Duodenal mucosa (tissue), 2 donors: ENCODE results near the gene PDE4B.

Source experiments
- H3K27ac ChIP-seq: one replicate; pipeline ENCODE4 v1.7.0; 2013; ENCODE audit warnings: low read depth, low read length
- H3K27me3 ChIP-seq, 2 donors: one replicate each; pipeline ENCODE4 v1.7.0; 2013; ENCODE audit warnings: low read length in 2 of 2, control low read depth in 1 of 2; ENCODE audit not compliant: insufficient read depth in 2 of 2, control insufficient read depth in 1 of 2
- H3K36me3 ChIP-seq, 2 donors: one replicate each; pipeline ENCODE4 v1.7.0; 2013; ENCODE audit warnings: low read length in 2 of 2, control low read depth in 1 of 2; ENCODE audit not compliant: insufficient read depth in 2 of 2, control insufficient read depth in 1 of 2
- H3K4me1 ChIP-seq, 2 donors: one replicate each; pipeline ENCODE4 v1.7.0; 2013; ENCODE audit warnings: low read length in 2 of 2, control low read depth in 1 of 2; ENCODE audit not compliant: insufficient read depth in 2 of 2, control insufficient read depth in 1 of 2
- H3K4me3 ChIP-seq, 2 donors: one replicate each; pipeline ENCODE4 v1.7.0; 2013; ENCODE audit warnings: low read length in 2 of 2, low read depth in 1 of 2
- H3K9ac ChIP-seq, 2 donors: one replicate each; pipeline ENCODE4 v1.7.0; 2013; ENCODE audit warnings: low read length in 2 of 2, low read depth in 1 of 2
- H3K9me3 ChIP-seq, 2 donors: one replicate each; pipeline ENCODE4 v1.7.0; 2013; ENCODE audit warnings: low read length in 2 of 2, control low read depth in 1 of 2; ENCODE audit not compliant: control insufficient read depth in 1 of 2

Gene PDE4B

DNA sequence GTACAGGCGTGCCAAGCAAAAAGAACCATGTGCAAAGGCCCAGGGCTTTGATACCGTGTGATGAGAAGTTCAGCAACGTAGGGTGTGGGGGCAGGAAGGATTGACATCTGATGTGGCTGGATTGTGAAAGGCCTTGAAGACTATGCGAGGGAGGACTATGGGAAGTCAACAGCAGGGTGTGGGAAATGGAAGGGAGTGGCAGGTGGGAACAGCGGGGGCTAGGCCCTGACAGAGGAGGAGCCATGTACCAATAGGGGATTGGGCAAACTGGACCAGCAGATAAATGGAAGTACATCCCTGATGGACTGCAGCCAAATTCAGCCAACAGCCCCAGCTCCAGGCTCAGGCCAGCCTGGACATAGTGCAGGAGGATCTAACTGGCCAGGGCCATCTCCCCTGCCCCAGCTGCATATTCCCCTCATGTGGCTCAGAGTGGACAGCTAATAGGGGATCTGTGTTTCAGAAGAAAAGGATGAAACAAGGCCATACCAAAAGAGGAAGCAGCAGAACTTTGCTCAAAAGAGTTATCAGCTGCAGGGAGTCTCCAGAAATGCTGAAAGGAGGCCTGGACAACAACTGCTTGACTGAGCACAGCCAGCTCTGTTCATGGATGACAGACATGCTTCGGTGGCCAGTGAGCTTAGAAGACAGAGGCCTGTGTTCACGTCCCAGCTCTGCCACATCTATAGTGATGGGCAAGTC is 601.0 kb downstream of the PDE4B start:
- H3K4me3 ChIP-seq: no peak overlapping the region
- H3K27me3 ChIP-seq: no peaks in the 10 kb centered on the region
- H3K9me3 ChIP-seq: no peaks in the 10 kb centered on the region
- no peak overlapping the region for H3K27ac ChIP-seq
- H3K36me3 ChIP-seq: no peaks in the 10 kb centered on the region
- H3K4me1 ChIP-seq: peaks cover 0 to 4% of the 10 kb centered on the region in 2 donors
- no peak overlapping the region for H3K9ac ChIP-seq

DNA sequence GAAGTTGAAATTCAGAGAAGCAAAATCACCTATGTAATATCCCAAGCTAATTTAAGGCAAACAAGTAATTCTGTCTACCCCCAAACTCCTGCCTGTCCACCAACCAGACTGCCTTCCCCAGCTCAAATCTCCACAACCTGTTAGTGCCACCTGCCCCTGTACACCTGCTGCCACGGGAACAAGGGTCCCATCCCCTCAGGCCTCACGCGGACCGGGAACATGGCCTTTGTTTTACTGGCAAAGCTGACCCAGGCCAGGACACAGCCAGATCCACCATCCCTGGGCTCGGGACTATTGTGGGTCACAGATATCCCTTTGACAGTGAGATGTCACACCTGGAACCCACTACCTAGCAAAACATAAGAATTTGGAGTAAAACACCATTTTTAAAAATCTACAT is 601.9 kb downstream of the PDE4B start:
- Histone ChIP-seq H3K36me3 (no peaks in the 10 kb centered on the region), H3K9ac (no peak overlapping the region), H3K27me3 (no peaks in the 10 kb centered on the region), H3K9me3 (no peaks in the 10 kb centered on the region), H3K27ac (no peak overlapping the region), H3K4me1 (peaks cover 0 to 4% of the 10 kb centered on the region in 2 donors), H3K4me3 (no peak overlapping the region)

DNA sequence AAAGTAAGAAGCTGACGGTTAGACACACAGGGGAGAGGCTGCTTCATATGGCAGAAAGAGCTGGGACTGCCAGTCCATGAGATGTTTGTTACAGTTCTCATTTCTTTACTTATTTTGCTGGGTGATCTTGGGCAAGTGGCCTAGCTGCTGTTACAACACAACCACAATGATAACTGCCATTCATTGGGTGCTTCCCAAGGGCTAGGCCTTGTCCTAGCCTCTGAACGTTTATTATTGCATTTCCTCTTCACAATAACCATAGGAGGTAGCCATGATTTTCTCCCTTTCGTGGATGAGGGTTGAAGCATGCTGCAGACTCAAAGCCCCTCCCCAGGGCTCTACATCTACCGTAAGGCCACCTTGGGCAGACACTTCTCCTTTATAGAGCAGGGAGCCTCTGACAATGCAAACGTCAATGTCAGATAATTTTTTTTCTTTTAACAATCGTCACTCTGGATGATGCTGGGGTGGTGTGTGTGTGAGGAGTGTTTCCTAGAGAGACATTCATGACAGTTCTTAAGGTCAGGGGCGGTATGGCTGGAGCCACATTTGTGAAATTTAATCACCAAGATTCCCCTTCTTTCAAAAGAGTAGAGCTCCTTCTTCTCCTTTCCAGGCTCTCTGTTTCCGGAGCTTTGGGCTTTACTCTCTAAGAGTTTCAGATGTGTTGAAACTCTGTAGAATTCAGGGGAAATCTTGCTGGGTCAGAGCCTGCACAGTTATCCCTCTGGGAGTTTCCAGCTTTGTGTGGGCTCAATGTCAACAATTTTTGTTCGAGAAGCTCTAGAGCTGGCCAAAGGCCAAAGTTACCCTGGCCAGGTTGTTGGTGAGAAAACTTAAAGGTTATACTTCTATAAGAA is 602.7 kb downstream of the PDE4B start:
- Histone ChIP-seq H3K36me3 (no peaks in the 10 kb centered on the region), H3K4me3 (no peak overlapping the region), H3K27ac (peak overlapping the region; percentile 0), H3K9ac (no peak overlapping the region), H3K9me3 (no peaks in the 10 kb centered on the region), H3K27me3 (no peaks in the 10 kb centered on the region), H3K4me1 (peaks cover 0 to 4% of the 10 kb centered on the region in 2 donors)

DNA sequence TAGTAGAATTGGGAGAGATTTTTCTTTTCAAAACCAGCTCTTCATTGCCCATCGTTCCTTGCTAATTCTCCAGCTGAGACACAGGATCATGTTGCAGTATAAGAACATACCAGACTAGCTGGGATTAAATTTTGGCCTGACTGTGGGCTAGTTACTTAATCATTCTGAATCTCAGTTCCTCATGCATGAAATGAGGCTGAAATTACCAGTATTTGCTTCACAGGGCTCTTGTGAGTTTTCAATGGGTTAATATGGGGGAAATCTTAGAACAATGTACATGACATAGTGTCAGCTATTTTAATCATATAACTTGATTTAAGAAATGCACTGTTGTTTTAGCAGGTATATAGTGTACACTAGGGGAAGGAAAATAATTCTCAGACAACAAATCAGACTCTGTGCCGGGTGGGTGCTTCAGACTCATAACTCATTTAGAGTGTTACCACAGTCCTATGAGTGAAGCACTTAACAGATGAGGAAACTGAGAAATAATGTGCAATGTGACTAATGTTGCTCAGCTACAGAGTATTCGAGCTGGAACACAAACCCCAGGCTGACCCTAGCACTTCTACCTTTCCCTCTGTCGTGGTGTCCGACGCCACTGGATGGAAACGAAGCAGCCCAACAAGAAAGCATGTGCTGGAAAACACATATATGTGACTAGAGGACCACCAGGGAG is 603.7 kb downstream of the PDE4B start:
- Histone ChIP-seq H3K9me3 (no peaks in the 10 kb centered on the region), H3K27me3 (no peaks in the 10 kb centered on the region), H3K27ac (no peak overlapping the region), H3K4me3 (no peak overlapping the region), H3K4me1 (peaks cover 0 to 4% of the 10 kb centered on the region in 2 donors), H3K9ac (no peak overlapping the region), H3K36me3 (no peaks in the 10 kb centered on the region)

DNA sequence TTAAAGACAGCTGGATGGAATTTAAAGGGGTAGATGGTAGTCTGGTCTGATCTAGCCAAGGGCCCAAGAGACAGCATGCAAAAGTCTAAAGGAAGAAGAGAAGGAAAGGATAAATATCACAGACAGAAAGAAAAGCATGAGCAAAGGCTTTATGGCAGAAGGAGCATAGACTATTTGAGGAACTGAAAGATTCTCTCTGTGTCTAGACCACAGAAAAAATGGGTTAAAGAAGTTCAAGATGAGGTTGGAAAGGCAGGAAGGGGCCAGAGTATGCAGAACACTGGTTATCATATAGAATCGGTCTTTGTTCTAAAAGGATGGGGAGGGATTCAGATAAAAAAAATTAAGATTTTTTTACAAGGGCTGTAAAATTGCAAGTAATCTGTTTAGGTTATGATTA is 604.5 kb downstream of the PDE4B start:
- peaks cover 0 to 4% of the 10 kb centered on the region in 2 donors for H3K4me1 ChIP-seq
- no peaks in the 10 kb centered on the region for H3K36me3 ChIP-seq
- H3K4me3 ChIP-seq: no peak overlapping the region
- H3K27ac ChIP-seq: no peak overlapping the region
- no peaks in the 10 kb centered on the region for H3K27me3 ChIP-seq
- H3K9ac ChIP-seq: no peak overlapping the region
- no peaks in the 10 kb centered on the region for H3K9me3 ChIP-seq

DNA sequence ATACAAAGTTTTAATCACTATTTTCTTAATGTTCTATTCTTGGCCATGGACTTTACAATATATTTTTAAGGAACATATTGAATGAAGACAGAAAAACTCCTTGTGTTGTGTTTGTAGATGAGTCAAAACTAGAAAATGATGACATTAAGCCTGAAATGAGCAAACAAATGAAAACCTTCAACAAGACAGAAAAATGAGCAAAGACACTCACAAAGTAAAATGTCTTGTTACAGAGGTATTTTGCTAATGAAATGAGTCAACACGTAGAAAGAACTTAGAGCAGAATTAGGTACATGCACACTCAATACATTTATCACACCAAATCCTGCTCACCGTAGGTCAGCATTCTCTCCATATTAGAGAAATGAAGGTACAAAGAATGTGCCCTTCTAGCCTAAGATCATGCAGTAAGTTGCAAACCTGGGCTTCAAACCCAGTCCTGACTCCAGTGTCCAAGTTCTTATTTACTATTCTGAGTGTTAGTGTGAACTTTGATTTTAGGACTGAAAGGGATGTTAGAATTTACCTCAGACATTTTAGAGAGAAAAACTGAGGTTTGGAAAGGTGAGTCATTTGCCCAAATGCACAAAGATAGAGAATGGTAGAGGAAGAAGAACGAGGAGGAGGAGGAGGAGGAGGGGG is 607.3 kb downstream of the PDE4B start:
- peaks cover 0 to under 1% of the 10 kb centered on the region in 2 donors for H3K4me1 ChIP-seq
- H3K4me3 ChIP-seq: no peak overlapping the region
- no peaks in the 10 kb centered on the region for H3K9me3 ChIP-seq
- no peak overlapping the region for H3K27ac ChIP-seq
- no peaks in the 10 kb centered on the region for H3K36me3 ChIP-seq
- H3K27me3 ChIP-seq: no peaks in the 10 kb centered on the region
- H3K9ac ChIP-seq: no peak overlapping the region

DNA sequence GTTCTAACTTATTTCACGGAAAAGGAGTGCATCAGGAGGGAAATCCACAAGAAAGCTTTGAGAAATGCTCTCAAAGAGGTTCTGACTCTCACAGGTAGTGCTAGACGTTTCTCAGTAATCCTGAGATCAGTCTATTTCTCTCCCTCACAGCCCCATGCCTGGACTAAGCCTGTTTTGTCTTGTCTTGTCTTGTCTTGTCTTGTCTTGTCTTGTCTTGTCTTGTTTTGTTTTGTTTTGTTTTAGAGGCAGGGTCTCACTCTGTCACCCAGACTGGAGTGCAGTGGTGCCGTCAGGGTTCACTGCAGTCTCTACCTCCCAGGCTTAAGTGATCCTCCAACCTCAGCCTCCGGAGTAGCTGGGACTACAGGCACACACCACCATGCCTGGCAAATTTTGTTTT is 608.0 kb downstream of the PDE4B start:
- Histone ChIP-seq H3K27me3 (no peaks in the 10 kb centered on the region), H3K36me3 (no peaks in the 10 kb centered on the region), H3K4me3 (no peak overlapping the region), H3K4me1 (no peaks in the 10 kb centered on the region), H3K27ac (no peak overlapping the region), H3K9me3 (no peaks in the 10 kb centered on the region), H3K9ac (no peak overlapping the region)

DNA sequence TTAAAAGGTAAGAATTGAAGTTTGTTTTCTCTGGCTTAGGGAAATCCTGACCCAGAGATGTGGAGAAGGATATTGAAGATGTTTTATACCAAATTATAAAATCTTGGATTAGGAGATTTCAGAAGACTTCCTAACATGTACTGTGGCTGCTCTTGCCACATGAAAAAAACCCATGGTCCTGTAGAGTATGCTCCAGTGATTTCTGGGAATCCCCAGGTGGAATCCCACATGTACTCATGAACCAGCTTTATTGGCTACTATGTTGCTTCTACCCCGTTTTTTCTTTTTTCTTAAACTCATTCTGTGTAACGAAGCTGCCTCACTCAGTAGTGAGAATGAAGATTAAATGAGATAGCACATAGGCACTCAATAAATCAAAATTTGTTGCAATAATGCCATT is 608.5 kb downstream of the PDE4B start:
- H3K27ac ChIP-seq: no peak overlapping the region

DNA sequence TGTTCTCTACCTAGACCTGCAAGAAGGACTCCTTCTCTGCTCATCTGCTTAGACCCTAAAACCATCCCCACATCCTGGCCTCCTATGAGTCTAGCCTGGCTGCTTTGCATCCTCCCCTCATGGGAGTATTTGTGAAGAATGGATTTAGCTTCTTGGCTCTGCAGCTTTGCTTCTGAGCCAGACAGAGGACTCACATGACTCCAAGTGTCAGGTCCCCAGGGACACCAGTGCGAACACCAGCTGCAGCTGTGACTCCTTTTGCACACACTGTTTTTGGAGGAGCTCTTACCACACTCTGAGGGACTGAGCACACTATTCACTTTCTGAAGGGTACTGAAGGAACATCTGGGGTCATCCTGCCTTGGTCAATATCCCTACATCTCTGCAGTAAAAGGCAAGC is 609.5 kb downstream of the PDE4B start:
- Histone ChIP-seq H3K4me1 (no peaks in the 10 kb centered on the region), H3K9me3 (no peaks in the 10 kb centered on the region), H3K27ac (no peak overlapping the region)

More for the DNA sequence above, 608.5 kb downstream of the PDE4B start:
- H3K4me1 ChIP-seq: no peaks in the 10 kb centered on the region
- H3K36me3 ChIP-seq: no peaks in the 10 kb centered on the region
- no peak overlapping the region for H3K9ac ChIP-seq
- H3K9me3 ChIP-seq: no peaks in the 10 kb centered on the region
- no peaks in the 10 kb centered on the region for H3K27me3 ChIP-seq
- no peak overlapping the region for H3K4me3 ChIP-seq

More for the DNA sequence above, 609.5 kb downstream of the PDE4B start:
- Histone ChIP-seq H3K4me3 (no peak overlapping the region), H3K27me3 (no peaks in the 10 kb centered on the region), H3K9ac (no peak overlapping the region), H3K36me3 (no peaks in the 10 kb centered on the region)
